Measurements from ENCODE around the gene UFSP1.

UFSP1 gene

DNA sequence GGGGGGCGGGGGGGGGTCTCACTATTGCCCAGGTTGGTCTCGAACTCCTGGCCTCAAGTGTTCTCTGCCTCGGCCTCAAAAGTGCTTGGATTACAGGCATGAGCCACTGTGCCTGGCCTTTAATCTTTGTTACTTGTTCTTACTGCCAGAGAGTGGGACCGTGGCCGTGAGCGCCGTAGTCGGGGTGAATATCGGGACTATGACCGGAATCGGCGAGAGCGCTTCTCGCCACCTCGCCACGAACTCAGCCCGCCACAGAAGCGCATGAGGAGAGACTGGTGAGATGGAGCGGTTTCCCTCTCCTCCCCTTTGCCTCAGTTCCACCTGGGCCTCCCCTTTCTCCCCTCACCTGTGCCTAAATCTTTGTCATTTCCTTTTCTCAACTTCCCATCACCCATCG lies 8.4 kb downstream of the UFSP1 start:
- DNase-seq, result no peak
- no peak overlapping the region for H3K27ac ChIP-seq (ENCODE audit: insufficient read depth, low read length, poor library complexity, severe bottlenecking)
- H3K27me3 ChIP-seq (replicated peaks; ENCODE audit: control insufficient read depth, insufficient read depth, low read length, poor library complexity, severe bottlenecking), result no peaks in the 10 kb centered on the region
- H3K4me1 ChIP-seq (ENCODE audit: control insufficient read depth, insufficient read depth, low read length, poor library complexity, severe bottlenecking), result peaks cover 8% of the 10 kb centered on the region
- peaks cover 61% of the 10 kb centered on the region for H3K36me3 ChIP-seq (ENCODE audit: control insufficient read depth, insufficient read depth, low read length)
- no peak overlapping the region for H3K4me3 ChIP-seq (ENCODE audit: insufficient read depth, low read depth, low read length, poor library complexity, severe bottlenecking)
- H3K9me3 ChIP-seq (ENCODE audit: control insufficient read depth, low read length), result no peaks in the 10 kb centered on the region

DNA sequence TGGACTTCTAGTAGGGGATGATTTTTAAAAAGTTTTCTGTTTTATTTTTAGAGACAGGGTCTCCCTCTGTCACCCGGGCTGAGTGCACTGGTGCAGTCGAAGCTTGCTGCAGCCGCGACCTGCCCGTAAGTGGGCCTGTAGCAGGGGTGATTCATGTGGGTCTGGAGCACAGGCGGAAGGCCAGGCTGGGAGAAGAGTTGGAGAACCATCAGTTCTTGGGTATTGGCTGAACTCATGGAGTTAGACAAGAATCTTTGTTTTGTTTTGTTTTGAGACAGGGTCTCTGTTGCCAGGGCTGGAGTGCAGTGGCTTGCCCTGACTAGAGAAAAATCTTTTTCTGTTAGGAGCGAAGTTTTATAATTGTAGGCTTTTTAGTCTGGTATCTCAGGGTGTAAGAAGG lies 8.9 kb downstream of the UFSP1 start:
- peaks cover 13% of the 10 kb centered on the region for H3K4me1 ChIP-seq (ENCODE audit: control insufficient read depth, insufficient read depth, low read length, poor library complexity, severe bottlenecking)
- no peak overlapping the region for H3K27ac ChIP-seq (ENCODE audit: insufficient read depth, low read length, poor library complexity, severe bottlenecking)
- no peak overlapping the region for H3K4me3 ChIP-seq (ENCODE audit: insufficient read depth, low read depth, low read length, poor library complexity, severe bottlenecking)
- H3K9me3 ChIP-seq (ENCODE audit: control insufficient read depth, low read length), result no peaks in the 10 kb centered on the region
- no peak for DNase-seq
- no peaks in the 10 kb centered on the region for H3K27me3 ChIP-seq (replicated peaks; ENCODE audit: control insufficient read depth, insufficient read depth, low read length, poor library complexity, severe bottlenecking)
- H3K36me3 ChIP-seq (ENCODE audit: control insufficient read depth, insufficient read depth, low read length), result peaks cover 56% of the 10 kb centered on the region

DNA sequence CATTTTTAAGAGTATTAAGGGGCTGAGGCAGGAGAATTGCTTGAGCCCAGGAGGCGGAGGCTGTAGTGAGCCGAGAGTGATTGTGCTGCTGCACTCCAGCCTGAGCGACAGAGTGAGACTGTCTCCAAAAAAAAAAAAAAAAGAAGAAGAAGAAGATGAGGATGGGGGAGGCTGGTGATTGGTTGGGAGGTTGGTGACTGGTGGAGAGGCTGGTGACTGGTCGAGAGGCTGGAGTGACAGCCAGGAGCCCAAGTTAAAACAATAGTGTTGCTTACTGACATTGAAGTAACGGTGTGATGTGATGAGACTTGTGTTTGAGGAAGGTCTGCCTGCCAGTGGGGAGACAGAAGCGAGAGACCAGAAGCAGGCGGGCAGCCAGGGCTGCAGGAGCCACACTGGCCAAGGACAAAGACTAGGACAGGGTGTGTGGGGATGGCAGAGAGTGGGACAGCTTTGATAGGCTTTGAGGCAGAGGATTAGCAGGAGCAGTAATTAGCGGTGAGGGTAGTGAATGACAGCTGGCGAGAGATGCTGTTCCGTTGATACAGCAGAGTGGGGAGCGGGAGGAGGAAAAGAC lies 9.7 kb downstream of the UFSP1 start:
- DNase-seq, result no peak
- H3K4me1 ChIP-seq (ENCODE audit: control insufficient read depth, insufficient read depth, low read length, poor library complexity, severe bottlenecking), result peaks cover 14% of the 10 kb centered on the region
- H3K27ac ChIP-seq (ENCODE audit: insufficient read depth, low read length, poor library complexity, severe bottlenecking), result no peak overlapping the region
- no peaks in the 10 kb centered on the region for H3K9me3 ChIP-seq (ENCODE audit: control insufficient read depth, low read length)
- no peak overlapping the region for H3K4me3 ChIP-seq (ENCODE audit: insufficient read depth, low read depth, low read length, poor library complexity, severe bottlenecking)
- peaks cover 47% of the 10 kb centered on the region for H3K36me3 ChIP-seq (ENCODE audit: control insufficient read depth, insufficient read depth, low read length)
- no peaks in the 10 kb centered on the region for H3K27me3 ChIP-seq (replicated peaks; ENCODE audit: control insufficient read depth, insufficient read depth, low read length, poor library complexity, severe bottlenecking)

DNA sequence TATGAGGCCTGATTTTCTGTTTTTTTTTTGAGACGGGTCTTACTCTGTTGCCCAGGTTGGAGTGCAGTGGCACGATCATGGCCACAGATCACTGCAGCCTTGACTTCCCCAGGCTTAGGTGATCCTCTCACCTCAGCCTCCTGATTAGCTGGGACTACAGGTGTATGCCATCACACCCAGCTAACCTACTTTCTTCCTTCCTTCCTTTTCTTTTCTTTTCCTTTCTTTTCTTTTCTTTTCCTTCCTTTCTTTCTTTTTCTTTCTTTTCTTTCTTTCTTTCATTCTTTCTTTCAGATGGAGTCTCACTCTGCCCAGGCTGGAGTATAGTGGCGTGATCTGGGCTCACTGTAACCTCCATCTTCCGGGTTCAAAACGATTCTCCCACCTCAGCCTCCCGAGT lies 10.8 kb downstream of the UFSP1 start:
- Histone ChIP-seq H3K9me3 (ENCODE audit: control insufficient read depth, low read length) (no peaks in the 10 kb centered on the region), H3K27ac (ENCODE audit: insufficient read depth, low read length, poor library complexity, severe bottlenecking) (no peak overlapping the region), H3K4me1 (ENCODE audit: control insufficient read depth, insufficient read depth, low read length, poor library complexity, severe bottlenecking) (peaks cover 18% of the 10 kb centered on the region), H3K4me3 (ENCODE audit: insufficient read depth, low read depth, low read length, poor library complexity, severe bottlenecking) (no peak overlapping the region), H3K27me3 (replicated peaks; ENCODE audit: control insufficient read depth, insufficient read depth, low read length, poor library complexity, severe bottlenecking) (no peaks in the 10 kb centered on the region), H3K36me3 (ENCODE audit: control insufficient read depth, insufficient read depth, low read length) (peaks cover 36% of the 10 kb centered on the region)
- no peak for DNase-seq

DNA sequence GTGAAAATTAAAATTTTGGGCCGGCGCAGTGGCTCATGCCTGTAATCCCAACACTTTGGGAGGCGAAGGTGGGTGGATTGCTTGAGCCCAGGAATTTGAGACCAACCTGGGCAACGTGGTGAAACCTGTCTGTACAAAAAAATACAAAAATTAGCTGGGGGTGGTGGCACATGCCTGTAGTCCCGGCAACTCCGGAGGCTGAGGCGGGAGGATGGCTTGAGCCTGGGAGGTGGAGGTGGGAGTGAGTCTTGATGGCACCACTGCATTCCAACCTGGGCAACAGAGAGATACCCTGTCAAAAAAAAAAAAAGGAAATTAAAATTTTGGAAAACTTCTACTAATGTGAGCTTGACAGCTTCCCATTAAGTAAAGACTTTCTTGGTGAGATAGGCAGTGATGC lies 11.5 kb downstream of the UFSP1 start:
- Histone ChIP-seq H3K36me3 (ENCODE audit: control insufficient read depth, insufficient read depth, low read length) (peaks cover 29% of the 10 kb centered on the region), H3K9me3 (ENCODE audit: control insufficient read depth, low read length) (no peaks in the 10 kb centered on the region), H3K4me3 (ENCODE audit: insufficient read depth, low read depth, low read length, poor library complexity, severe bottlenecking) (no peak overlapping the region), H3K27ac (ENCODE audit: insufficient read depth, low read length, poor library complexity, severe bottlenecking) (no peak overlapping the region), H3K27me3 (replicated peaks; ENCODE audit: control insufficient read depth, insufficient read depth, low read length, poor library complexity, severe bottlenecking) (no peaks in the 10 kb centered on the region), H3K4me1 (ENCODE audit: control insufficient read depth, insufficient read depth, low read length, poor library complexity, severe bottlenecking) (peaks cover 18% of the 10 kb centered on the region)
- DNase-seq, result no peak

DNA sequence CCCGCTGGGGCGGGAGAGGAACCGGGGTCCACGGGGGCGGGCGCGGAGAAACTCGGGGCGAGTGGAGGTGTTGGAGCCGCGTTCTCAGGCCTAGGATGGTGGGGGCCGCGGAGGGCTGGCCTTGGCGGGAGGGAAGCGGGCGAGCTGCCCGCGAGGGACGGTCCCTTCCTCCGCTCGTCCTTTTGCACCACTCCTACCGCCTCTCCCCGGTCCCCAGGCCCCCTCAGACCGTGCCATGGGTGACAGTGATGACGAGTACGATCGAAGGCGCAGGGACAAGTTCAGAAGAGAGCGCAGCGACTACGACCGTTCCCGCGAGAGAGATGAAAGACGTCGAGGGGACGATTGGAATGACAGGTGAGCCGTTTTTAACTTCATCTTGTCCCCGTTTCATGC lies 14.2 kb downstream of the UFSP1 start:
- peaks cover 4% of the 10 kb centered on the region for H3K36me3 ChIP-seq (ENCODE audit: control insufficient read depth, insufficient read depth, low read length)
- H3K4me3 ChIP-seq (ENCODE audit: insufficient read depth, low read depth, low read length, poor library complexity, severe bottlenecking), result peak overlapping the region; percentile 98
- H3K4me1 ChIP-seq (ENCODE audit: control insufficient read depth, insufficient read depth, low read length, poor library complexity, severe bottlenecking), result peaks cover 18% of the 10 kb centered on the region
- H3K9me3 ChIP-seq (ENCODE audit: control insufficient read depth, low read length), result no peaks in the 10 kb centered on the region
- no peak for DNase-seq
- peak overlapping the region; percentile 91 for H3K27ac ChIP-seq (ENCODE audit: insufficient read depth, low read length, poor library complexity, severe bottlenecking)
- H3K27me3 ChIP-seq (replicated peaks; ENCODE audit: control insufficient read depth, insufficient read depth, low read length, poor library complexity, severe bottlenecking), result no peaks in the 10 kb centered on the region

DNA sequence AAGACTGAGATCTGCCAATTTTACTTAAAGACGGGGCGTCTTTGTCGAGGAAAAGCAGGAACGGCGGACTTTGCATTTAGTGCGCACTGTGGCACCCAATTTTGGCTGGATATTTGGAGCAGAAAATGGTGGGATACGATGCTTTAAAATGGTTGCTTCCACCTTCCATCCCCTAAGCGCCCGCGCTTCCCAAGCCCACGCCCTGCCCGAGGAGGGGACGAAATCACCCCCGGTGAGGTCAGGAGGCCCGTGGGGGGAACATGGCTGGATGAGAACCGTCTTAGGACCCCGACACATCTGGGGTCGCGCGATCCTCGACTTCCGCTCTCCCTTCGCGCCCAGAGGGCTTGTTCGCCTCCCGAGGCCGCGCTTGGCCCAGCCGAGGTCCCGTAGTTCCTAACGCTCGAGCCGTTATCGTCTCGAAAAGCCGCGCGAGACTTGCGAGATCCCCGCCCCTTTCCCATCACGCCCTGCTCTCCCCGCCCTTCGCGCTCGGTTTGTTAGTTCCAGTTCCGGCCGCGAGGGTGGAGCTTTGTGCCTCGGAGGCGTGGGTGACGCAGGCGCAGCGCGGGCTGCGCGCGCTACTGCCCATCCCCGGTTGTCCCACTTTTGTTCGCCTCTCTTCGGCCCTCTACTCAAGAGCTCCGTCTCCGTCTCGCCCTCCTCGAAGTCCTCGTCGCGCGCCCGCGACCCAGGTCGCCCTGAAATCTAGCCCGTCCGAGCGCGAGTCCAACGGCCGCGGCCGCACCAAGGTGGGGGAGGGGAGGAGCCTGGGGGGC lies 14.7 kb downstream of the UFSP1 start, which contains the start of gene SRRT:
SRRT (plus strand) TSS at position 527 of the 779 bp plus-strand sequence. CDS start 488 bp downstream, outside the sequence.
- peaks cover 4% of the 10 kb centered on the region for H3K36me3 ChIP-seq (ENCODE audit: control insufficient read depth, insufficient read depth, low read length)
- peak within 1 kb of the TSS; percentile 98 for H3K4me3 ChIP-seq (ENCODE audit: insufficient read depth, low read depth, low read length, poor library complexity, severe bottlenecking)
- no peaks in the 10 kb centered on the region for H3K9me3 ChIP-seq (ENCODE audit: control insufficient read depth, low read length)
- peak; percentile 93 to 97 (median 95) for DNase-seq
- H3K27me3 ChIP-seq (replicated peaks; ENCODE audit: control insufficient read depth, insufficient read depth, low read length, poor library complexity, severe bottlenecking), result no peaks in the 10 kb centered on the region
- H3K4me1 ChIP-seq (ENCODE audit: control insufficient read depth, insufficient read depth, low read length, poor library complexity, severe bottlenecking), result peaks cover 18% of the 10 kb centered on the region
- H3K27ac ChIP-seq (ENCODE audit: insufficient read depth, low read length, poor library complexity, severe bottlenecking), result peak within 1 kb of the TSS; percentile 91

DNA sequence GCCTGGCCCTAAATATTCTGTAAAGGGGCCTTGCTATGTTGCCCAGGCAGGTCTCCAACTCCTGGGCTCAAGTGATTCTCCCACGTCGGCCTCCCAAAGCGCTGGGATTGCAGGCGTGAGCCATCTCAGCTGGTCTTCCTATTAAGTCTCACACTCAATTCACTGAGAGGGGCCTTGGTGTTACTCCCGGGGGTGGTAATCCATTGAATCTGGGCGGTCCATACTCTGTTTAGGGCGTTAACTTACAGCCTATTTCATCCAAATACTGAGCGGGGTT lies 15.3 kb downstream of the UFSP1 start:
- Histone ChIP-seq H3K9me3 (ENCODE audit: control insufficient read depth, low read length) (no peaks in the 10 kb centered on the region), H3K27me3 (replicated peaks; ENCODE audit: control insufficient read depth, insufficient read depth, low read length, poor library complexity, severe bottlenecking) (no peaks in the 10 kb centered on the region), H3K4me1 (ENCODE audit: control insufficient read depth, insufficient read depth, low read length, poor library complexity, severe bottlenecking) (peaks cover 18% of the 10 kb centered on the region), H3K36me3 (ENCODE audit: control insufficient read depth, insufficient read depth, low read length) (peaks cover 4% of the 10 kb centered on the region), H3K27ac (ENCODE audit: insufficient read depth, low read length, poor library complexity, severe bottlenecking) (peak overlapping the region; percentile 91), H3K4me3 (ENCODE audit: insufficient read depth, low read depth, low read length, poor library complexity, severe bottlenecking) (peak overlapping the region; percentile 98)
- no peak for DNase-seq

DNA sequence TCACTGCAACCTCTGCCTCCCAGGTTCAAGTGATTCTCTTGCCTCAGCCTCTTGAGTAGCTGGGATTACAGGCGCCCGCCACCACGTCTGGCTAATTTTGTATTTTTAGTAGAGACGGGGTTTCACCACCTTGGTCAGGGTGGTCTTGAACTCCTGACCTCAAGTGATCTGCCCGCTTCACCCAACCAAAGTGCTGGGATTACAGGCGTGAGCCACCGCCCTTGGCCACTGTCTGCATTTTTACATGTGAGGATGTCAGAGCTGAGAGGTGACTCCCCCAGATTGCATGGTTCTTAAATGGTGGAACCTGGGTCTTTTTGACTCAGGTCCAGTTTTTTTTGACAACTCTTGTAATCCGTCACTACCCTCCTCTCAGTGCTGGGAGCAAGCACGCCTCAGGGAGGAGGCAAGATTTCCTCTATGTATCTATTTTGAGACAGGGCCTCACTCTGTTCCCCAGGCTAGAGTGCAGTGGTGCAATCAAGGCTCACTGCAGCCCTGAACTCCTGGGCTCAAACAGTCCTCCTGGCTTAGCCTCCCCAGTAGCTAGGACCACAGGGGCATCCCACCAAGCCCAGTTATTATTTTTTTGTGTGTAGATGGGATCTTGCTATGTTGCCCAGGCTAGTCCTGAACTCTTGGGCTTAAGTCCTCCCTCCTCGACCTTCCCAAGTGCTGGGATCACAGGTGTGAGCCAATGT lies 15.8 kb downstream of the UFSP1 start:
- peaks cover 4% of the 10 kb centered on the region for H3K36me3 ChIP-seq (ENCODE audit: control insufficient read depth, insufficient read depth, low read length)
- H3K4me1 ChIP-seq (ENCODE audit: control insufficient read depth, insufficient read depth, low read length, poor library complexity, severe bottlenecking), result peaks cover 18% of the 10 kb centered on the region
- H3K27me3 ChIP-seq (replicated peaks; ENCODE audit: control insufficient read depth, insufficient read depth, low read length, poor library complexity, severe bottlenecking), result no peaks in the 10 kb centered on the region
- peak overlapping the region; percentile 98 for H3K4me3 ChIP-seq (ENCODE audit: insufficient read depth, low read depth, low read length, poor library complexity, severe bottlenecking)
- no peak for DNase-seq
- H3K9me3 ChIP-seq (ENCODE audit: control insufficient read depth, low read length), result no peaks in the 10 kb centered on the region
- no peak overlapping the region for H3K27ac ChIP-seq (ENCODE audit: insufficient read depth, low read length, poor library complexity, severe bottlenecking)

Measured in effector memory CD4-positive, alpha-beta T cell (primary cell).